GM12878 (cell line): Measurements from ENCODE around the gene ABHD8. TPM values are rescaled to one million over a fixed set of nuclear protein-coding genes. Genes with fewer than 3 reads are reported as not detected.

ENCODE experiments used
- HSF1 ChIP-seq: fragments of 150-350 bp; IDR thresholded peaks from 2 replicates; pipeline ENCODE4 v1.6.1; 2014; ENCODE audit warnings: mild to moderate bottlenecking, low read depth, low read length
- IKZF1 ChIP-seq: fragments of 450-650 bp; conservative IDR thresholded peaks from 2 replicates; pipeline ENCODE4 v1.6.1; 2017; ENCODE audit warnings: antibody characterized with exemption, mild to moderate bottlenecking
- MYC ChIP-seq: IDR thresholded peaks from 2 replicates; pipeline ENCODE4 v1.6.1; 2011; ENCODE audit warnings: mild to moderate bottlenecking, low read length, moderate library complexity, inconsistent platforms; ENCODE audit not compliant: insufficient read depth, insufficient replicate concordance, insufficient read length, severe bottlenecking
- PAX8 ChIP-seq: fragments of 450-650 bp; IDR thresholded peaks from 2 replicates; pipeline ENCODE4 v1.6.1; 2017; ENCODE audit warnings: mild to moderate bottlenecking, moderate library complexity
- ZNF687 ChIP-seq: fragments of 450-650 bp; IDR thresholded peaks from 2 replicates; pipeline ENCODE4 v1.6.1; 2017; ENCODE audit warnings: mild to moderate bottlenecking, moderate library complexity
- polyA plus RNA-seq, 11 experiments: library from polyadenylated mRNA; depleted of rRNA in 4 of 11; unstranded in 6 of 11; stranded (reverse) in 5 of 11; fragments of >200 nt; fragmentation: Nextera tagmentation in 4 of 11; fragmentation: Illumina TruSeq in 1 of 11; extraction: Ambion mirVana in 4 of 11; extraction: Trizol in 1 of 11; gene quantifications; 1 replicate in 1 of 11; 2 replicates in 10 of 11; pipeline versions ENCODE4 v1.2.1 to v1.2.3, GENCODE V29; 2011 to 2016; ENCODE audit warnings: inconsistent platforms in 2 of 11, missing spikeins in 2 of 11, low read depth in 1 of 11
- total RNA-seq, 4 experiments: library from RNA; depleted of rRNA in 3 of 4; stranded (reverse); fragments of >200 nt in 3 of 4; fragmentation: Illumina TruSeq in 1 of 4; extraction: Trizol in 1 of 4; gene quantifications; 2 replicates each; pipeline versions ENCODE4 v1.2.1 to v1.2.3, GENCODE V29; 2013 to 2021

Gene ABHD8
- total and polyA plus RNA-seq, 10 of the 15 experiments (the other 5 are each of a cell fraction or from before 2014, with no cell fraction given) = 0.03 to 12.5 (median 6.0) TPM

DNA sequence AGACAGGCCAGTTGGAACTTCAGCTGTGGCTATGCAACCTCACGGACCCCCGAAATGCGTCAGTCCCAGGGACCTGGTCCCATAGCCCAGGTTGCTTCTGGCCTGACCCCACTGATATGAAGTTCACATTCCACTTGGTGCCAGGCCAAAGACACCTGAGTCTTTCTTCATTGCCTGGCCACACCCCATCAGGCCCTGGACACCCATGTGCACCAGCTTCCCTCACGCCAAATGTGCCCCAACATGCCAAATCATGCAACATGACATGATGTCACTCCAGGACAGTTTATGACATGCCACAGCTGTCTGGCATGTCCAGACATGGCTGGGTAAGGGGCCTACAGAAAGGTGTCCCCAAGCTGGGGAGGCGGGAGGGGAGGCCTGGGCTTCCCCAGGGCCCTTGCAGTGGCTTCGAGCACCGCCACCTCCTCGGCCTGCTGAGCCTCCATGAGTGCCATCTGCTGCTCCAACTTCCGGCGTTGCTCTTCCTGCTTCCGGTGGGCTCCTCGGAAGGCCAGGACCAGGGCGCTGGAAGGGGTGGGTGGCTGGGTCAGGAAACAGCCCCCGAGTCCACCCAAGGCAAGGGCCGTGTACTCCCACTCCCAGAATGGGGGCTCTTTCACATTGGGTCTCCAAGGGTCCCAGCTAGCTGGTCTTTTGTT is 53.2 kb downstream of the ABHD8 start (continued):
- TF ChIP-seq MYC (no peak), IKZF1 (no peak), PAX8 (no peak), HSF1 (no peak), ZNF687 (no peak)
